Measurements from ENCODE around the gene ALDH1A2. TPM values are rescaled to one million over a fixed set of nuclear protein-coding genes. Genes with fewer than 3 reads are reported as not detected.

ALDH1A2 gene
- total RNA-seq, 2 donors from 2014 or later: not detected

GRCh38 chr15:57994221-57995049 lies 71.1 kb downstream of the ALDH1A2 start:
- Mint-ChIP-seq H3K9me3 (no peaks in the 10 kb centered on the region), H3K36me3 (peaks cover 0 to 9% of the 10 kb centered on the region in 2 donors), H3K27ac (no peak overlapping the region)
- DNase-seq (ENCODE audit: low spot score in 2 of 2): no peak
- no peak for ATAC-seq

GRCh38 chr15:57993409-57994145 lies 71.9 kb downstream of the ALDH1A2 start:
- ATAC-seq (no peak), DNase-seq (ENCODE audit: low spot score in 2 of 2) (no peak)
- no peaks in the 10 kb centered on the region for H3K9me3 Mint-ChIP-seq
- no peak overlapping the region for H3K27ac Mint-ChIP-seq
- peaks cover 0 to 4% of the 10 kb centered on the region in 2 donors for H3K36me3 Mint-ChIP-seq

- peaks cover 0 to 4% of the 10 kb centered on the region in 2 donors for H3K36me3 Mint-ChIP-seq
- H3K27ac Mint-ChIP-seq: no peak overlapping the region
- H3K9me3 Mint-ChIP-seq: no peaks in the 10 kb centered on the region
- DNase-seq (ENCODE audit: low spot score in 2 of 2) (no peak), ATAC-seq (no peak)
Observed at GRCh38 chr15:57992761-57993355, 72.7 kb downstream of the ALDH1A2 start.

GRCh38 chr15:57973534-57973933 lies 92.0 kb downstream of the ALDH1A2 start:
- Mint-ChIP-seq H3K36me3 (no peaks in the 10 kb centered on the region), H3K27ac (no peak overlapping the region), H3K9me3 (no peaks in the 10 kb centered on the region)
- DNase-seq (ENCODE audit: low spot score in 2 of 2) (no peak), ATAC-seq (no peak)

GRCh38 chr15:57972864-57973263 lies 92.6 kb downstream of the ALDH1A2 start:
- H3K27ac Mint-ChIP-seq: no peak overlapping the region
- ATAC-seq (no peak), DNase-seq (ENCODE audit: low spot score in 2 of 2) (no peak)
- H3K9me3 Mint-ChIP-seq: no peaks in the 10 kb centered on the region
- no peaks in the 10 kb centered on the region for H3K36me3 Mint-ChIP-seq

GRCh38 chr15:57969996-57970395 lies 95.5 kb downstream of the ALDH1A2 start:
- Mint-ChIP-seq H3K27ac (no peak overlapping the region), H3K36me3 (no peaks in the 10 kb centered on the region), H3K9me3 (no peaks in the 10 kb centered on the region)
- no peak for ATAC-seq
- DNase-seq (ENCODE audit: low spot score in 2 of 2): no peak

- Mint-ChIP-seq H3K27ac (no peak overlapping the region), H3K9me3 (no peaks in the 10 kb centered on the region), H3K36me3 (no peaks in the 10 kb centered on the region)
- ATAC-seq (no peak), DNase-seq (ENCODE audit: low spot score in 2 of 2) (no peak)
Observed at GRCh38 chr15:57969355-57969754, 96.2 kb downstream of the ALDH1A2 start.

GRCh38 chr15:57962887-57963286 lies 102.6 kb downstream of the ALDH1A2 start:
- no peak for ATAC-seq
- no peaks in the 10 kb centered on the region for H3K9me3 Mint-ChIP-seq

GRCh38 chr15:57961919-57962318 lies 103.6 kb downstream of the ALDH1A2 start:
- no peak overlapping the region for H3K27ac Mint-ChIP-seq
- ATAC-seq: no peak
- H3K36me3 Mint-ChIP-seq: no peaks in the 10 kb centered on the region
- H3K9me3 Mint-ChIP-seq: no peaks in the 10 kb centered on the region
- no peak for DNase-seq (ENCODE audit: low spot score in 2 of 2)

More at GRCh38 chr15:57962887-57963286, 102.6 kb downstream of the ALDH1A2 start:
- no peaks in the 10 kb centered on the region for H3K36me3 Mint-ChIP-seq
- H3K27ac Mint-ChIP-seq: no peak overlapping the region
- no peak for DNase-seq (ENCODE audit: low spot score in 2 of 2)

GRCh38 chr15:57957113-57957512 lies 108.4 kb downstream of the ALDH1A2 start:
- H3K9me3 Mint-ChIP-seq: no peaks in the 10 kb centered on the region
- no peak overlapping the region for H3K27ac Mint-ChIP-seq
- no peak for DNase-seq (ENCODE audit: low spot score in 2 of 2)
- ATAC-seq: no peak
- no peaks in the 10 kb centered on the region for H3K36me3 Mint-ChIP-seq

GRCh38 chr15:57953874-57954273 lies 111.6 kb downstream of the ALDH1A2 start:
- ATAC-seq (no peak), DNase-seq (ENCODE audit: low spot score in 2 of 2) (no peak)
- no peak overlapping the region for H3K27ac Mint-ChIP-seq
- H3K36me3 Mint-ChIP-seq: no peaks in the 10 kb centered on the region
- no peaks in the 10 kb centered on the region for H3K9me3 Mint-ChIP-seq

- no peak for ATAC-seq
- no peak for DNase-seq (ENCODE audit: low spot score in 2 of 2)
- H3K9me3 Mint-ChIP-seq: no peaks in the 10 kb centered on the region
- no peak overlapping the region for H3K27ac Mint-ChIP-seq
- H3K36me3 Mint-ChIP-seq: no peaks in the 10 kb centered on the region
Observed at GRCh38 chr15:57951328-57951932, 114.1 kb downstream of the ALDH1A2 start.

GRCh38 chr15:57950381-57950946 lies 115.0 kb downstream of the ALDH1A2 start:
- DNase-seq (ENCODE audit: low spot score in 2 of 2): no peak
- H3K36me3 Mint-ChIP-seq: no peaks in the 10 kb centered on the region
- no peaks in the 10 kb centered on the region for H3K9me3 Mint-ChIP-seq
- no peak overlapping the region for H3K27ac Mint-ChIP-seq
- no peak for ATAC-seq

- no peak overlapping the region for H3K27ac Mint-ChIP-seq
- no peaks in the 10 kb centered on the region for H3K9me3 Mint-ChIP-seq
- DNase-seq (ENCODE audit: low spot score in 2 of 2) (no peak), ATAC-seq (no peak)
- H3K36me3 Mint-ChIP-seq: no peaks in the 10 kb centered on the region
Observed at GRCh38 chr15:57949374-57949943, 116.1 kb downstream of the ALDH1A2 start.

- no peaks in the 10 kb centered on the region for H3K36me3 Mint-ChIP-seq
- ATAC-seq (no peak), DNase-seq (ENCODE audit: low spot score in 2 of 2) (no peak)
- no peaks in the 10 kb centered on the region for H3K9me3 Mint-ChIP-seq
- H3K27ac Mint-ChIP-seq: no peak overlapping the region
Observed at GRCh38 chr15:57948351-57949289, 116.9 kb downstream of the ALDH1A2 start.

Data from activated naive CD4-positive, alpha-beta T cell treated with anti-CD3 and anti-CD28 coated beads, Interleukin-2, amount 50 U/mL, for 72 hours (primary cell).